GM18868 (cell line): ENCODE results near the gene SEMA4D.
"Not testable (repeated sequence)": the region's sequence is repeated elsewhere in the genome, so short reads cannot be mapped to it uniquely, and the experiment has no call there.

Source experiments
- ATAC-seq: cut with Tn5 transposase; IDR thresholded peaks from one replicate; pipeline ENCODE4 v1.9.1; 2021; ENCODE audit warnings: mild to moderate bottlenecking, moderate library complexity; ENCODE audit not compliant: unreplicated experiment

Gene SEMA4D

DNA sequence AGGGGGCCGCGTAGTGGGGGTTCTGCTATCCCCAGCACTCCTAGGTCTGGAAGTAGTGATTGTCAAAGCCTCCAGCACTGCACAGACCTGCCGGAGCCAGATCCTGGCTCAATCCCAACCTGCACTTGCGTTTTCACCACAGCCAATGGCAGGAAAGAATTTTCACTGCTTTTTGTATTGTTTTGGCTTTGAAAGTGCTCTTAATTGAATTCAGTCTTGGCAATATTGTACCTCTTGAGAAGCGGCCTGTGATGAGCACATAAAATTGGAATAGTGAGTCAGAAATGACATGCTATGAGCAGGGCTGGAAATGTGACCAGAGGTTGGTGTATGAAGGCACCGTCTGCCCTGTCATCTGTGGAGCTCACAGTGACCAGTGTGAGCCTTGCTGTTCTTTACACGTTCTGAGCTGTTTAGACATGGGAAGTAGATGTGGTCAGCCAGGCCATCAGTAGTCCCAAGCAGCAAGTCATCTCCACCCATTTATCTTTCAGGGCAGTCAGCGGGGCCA, 138.1 kb downstream of the SEMA4D start:
- no peak for ATAC-seq

DNA sequence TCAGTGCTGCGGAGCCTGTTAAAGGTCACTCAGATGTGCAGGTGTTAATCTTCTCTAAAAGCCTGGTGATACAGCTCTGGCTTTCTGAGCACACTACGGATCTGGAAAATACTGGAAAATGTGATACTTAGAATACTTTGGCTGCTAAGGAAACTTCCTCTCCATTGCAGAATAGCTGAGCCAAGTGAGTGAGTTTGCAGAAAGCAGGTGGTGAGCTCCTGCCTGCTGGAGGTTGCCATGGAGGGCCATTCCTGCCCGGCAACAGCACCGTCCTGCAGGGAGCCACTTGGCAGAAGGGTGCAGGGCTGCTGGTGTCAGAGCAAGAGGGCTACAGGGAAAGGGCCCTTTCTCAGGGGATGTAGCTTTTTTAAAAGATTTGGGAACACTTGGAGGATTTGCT, 138.9 kb downstream of the SEMA4D start:
- no peak for ATAC-seq

DNA sequence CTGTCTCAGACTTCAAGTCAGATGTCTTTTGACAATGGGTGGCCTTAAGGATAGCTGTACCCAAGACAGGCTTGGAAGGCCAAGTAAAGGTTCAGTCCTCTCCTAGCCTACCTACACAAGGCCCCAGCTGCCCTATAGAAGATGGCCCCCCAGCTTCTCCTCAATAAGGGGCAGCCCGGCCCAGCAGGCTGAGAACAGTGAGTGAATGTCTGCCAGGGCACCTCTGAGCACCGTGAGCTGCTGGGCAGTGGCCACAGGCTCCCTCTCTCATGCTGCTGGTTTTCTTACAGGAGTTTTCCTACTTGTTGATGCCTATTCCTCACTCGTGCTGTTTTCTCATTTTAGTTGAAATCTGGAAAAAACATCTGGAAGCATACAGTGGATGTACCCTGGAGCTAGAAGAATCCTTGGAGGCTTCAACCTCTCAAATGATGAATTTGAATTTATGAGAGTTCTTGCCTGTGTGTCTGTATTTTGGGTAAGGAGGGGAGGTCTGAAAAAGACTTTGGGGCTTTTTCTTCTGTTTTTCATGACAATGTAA, 139.5 kb downstream of the SEMA4D start:
- ATAC-seq = no peak

DNA sequence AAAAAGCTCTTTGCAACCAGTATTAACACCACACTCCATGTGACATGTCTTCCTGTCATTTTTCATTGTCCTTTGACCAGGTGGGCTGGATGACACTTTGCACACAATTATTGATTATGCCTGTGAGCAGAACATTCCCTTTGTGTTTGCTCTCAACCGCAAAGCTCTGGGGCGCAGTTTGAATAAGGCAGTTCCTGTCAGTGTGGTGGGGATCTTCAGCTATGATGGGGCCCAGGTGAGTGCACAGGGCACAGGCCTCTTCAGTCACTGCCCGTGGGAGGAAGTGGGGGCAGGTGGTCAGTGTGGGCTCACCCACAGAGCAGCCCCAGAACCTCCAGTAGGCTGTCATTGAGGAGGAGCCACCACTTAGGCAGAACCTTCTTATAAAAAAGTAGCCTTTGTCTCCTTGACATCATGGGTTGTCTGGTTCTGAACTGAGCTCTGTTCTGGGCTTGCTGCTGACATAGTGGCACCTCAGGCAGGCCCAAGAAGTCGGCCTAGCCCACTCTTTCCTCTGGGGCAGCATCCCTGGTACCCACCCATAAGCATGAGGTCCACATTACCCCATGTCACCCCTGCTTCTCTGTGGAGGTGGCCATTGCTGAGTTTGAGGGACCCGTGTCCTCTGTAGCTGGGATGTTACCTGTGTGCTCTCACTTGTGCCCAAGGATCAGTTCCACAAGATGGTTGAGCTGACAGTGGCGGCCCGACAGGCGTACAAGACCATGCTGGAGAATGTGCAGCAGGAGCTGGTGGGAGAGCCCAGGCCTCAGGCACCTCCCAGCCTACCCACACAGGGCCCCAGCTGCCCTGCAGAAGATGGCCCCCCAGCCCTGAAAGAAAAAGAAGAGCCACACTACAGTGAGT, 140.3 kb downstream of the SEMA4D start:
- no peak for ATAC-seq

DNA sequence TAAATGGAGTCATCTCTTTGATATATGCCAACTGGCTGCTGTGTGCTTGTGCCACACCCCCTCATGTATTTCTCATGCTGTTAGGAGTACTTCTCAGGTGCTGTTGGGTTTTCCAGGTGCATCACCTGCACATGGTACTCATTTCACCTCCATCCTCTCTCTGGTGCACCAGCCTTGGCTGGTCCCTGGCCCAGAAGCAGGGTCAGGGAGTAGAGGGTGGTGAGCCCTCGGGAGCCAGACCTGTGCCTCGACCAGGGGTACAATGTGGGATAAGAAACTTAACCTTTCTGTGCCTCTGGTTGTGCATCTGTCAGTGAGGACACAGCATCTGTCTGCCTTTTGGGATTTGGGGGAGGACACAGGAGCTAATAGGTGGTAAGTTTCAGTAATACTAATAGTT, 141.1 kb downstream of the SEMA4D start:
- no peak for ATAC-seq

DNA sequence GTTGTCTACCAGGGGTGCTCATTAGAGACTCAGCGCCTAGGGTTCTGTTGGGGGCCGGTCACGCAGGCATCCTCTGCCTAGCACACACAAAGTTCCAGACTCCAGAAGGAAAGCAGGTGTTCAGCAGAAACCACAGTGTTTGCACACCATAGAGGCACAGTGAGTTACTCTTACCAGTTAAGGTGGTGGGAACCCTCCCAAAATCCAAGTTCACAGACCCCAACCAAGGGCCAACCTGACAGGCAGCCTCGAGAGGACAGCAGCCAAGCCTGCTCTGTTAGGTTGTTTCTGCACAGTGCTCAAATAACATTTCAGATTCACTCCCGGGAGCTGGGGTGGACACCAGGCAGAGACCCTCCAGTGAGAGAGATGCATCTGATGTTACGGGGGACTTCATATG, 143.4 kb downstream of the SEMA4D start:
- no peak for ATAC-seq

DNA sequence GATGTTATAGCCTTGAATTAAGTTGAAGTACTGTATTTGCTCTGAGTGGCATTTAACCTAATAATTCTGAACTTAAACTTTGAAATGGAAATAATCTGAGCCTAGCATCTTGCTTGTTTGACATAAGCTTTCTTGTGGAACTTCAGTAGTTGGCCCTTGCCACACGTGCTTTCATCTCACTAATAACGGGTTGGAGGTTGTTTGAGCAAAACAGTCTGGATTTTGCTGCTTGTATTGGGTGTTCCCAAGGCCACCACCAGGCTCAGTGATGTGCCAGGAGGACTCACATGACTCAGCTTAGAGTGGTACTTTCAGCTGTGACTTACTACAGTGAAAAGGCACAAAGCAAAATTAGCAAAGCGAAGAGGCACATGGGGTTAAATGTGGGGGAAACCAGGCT, 143.9 kb downstream of the SEMA4D start:
- ATAC-seq = no peak

DNA sequence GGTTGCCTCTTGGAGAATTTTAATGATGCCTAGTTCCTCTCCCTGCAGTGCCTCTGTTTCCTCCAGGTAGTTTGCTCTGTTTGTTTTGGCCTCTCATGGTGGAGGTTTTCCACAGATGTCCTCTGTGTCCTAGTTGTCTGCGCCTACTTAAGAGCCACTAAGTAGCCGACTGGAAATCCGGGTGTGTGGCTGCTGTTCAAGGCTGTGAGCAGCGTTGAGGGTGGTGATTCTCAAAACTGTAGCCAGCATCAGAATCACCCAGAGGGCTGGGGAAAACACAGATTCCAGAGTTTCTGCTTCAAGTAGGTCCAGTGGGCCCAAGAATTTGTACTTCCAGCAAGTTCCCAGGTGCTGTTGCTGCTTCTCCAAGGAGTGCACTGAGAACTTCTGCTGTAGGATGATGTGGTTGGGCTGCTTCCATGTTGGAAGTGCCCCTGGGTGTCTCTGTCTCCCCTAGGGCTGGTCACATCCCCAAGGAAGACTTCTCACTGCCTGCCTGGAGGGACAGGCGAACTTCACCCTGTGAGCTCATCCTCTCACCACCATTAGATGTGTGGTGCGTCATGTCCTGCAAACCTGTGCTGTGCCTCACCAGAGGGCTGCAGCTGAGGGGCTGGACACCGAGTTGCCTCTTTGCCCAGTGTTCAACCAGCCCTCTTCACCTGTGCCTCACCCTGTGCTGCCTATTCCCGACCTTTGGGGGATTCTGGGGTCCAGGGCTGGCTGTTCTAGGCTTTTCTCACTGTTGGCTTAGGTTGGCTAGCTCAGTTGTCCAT, 144.9 kb downstream of the SEMA4D start:
- ATAC-seq = no peak

DNA sequence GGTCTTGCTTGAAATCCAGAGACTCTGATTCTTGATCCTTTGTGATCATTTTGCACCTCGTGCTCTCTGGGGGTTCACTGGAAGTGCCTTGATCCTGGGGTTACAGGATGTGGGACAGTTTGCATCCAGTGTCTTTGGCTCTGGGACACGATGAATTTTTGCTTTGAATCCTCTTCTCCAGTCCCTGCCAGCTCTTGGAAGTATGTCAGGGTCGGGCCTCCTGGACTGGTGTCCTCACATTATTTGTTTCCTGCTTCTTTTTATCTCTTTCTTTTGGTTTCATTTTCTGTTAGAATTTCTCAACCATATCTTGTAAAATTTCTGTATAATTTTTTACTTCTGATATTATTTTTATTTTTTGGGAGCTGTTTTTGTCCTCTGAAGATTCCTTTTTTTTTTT, 145.5 kb downstream of the SEMA4D start:
- ATAC-seq = no peak

DNA sequence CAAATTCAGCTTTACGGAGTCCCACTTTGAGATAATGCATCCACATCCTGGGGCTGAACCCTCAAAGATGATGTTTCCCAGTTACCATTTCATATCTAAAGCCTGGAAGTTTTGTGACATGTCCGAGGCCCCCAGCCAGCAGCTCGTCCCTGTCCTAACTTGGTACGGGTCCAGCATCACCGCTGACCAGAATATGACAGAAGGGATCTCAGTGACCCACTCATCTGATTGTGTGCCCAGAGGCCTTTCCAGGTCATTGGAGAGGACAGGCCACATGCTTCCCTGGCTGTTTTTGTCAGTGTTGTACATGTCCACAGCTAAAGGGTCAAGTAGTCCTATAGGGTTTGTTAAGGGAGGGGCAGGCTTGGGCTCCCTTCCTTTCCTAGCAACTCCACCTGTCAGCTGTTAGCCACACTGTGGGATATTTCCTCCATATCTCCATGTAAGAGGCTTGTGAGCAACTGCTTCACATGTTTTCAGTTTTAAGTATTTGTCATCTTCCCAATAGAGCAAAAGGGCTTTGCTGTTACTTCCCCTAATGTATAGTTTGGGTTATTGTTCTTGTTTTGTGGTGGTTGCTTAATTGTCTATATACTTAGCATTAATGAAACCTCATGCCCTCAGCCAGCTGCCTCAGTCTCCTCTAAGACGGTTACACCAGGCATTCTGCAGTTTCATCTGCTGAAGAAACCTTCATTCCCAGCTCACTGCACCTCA, 146.2 kb downstream of the SEMA4D start:
- no peak for ATAC-seq

DNA sequence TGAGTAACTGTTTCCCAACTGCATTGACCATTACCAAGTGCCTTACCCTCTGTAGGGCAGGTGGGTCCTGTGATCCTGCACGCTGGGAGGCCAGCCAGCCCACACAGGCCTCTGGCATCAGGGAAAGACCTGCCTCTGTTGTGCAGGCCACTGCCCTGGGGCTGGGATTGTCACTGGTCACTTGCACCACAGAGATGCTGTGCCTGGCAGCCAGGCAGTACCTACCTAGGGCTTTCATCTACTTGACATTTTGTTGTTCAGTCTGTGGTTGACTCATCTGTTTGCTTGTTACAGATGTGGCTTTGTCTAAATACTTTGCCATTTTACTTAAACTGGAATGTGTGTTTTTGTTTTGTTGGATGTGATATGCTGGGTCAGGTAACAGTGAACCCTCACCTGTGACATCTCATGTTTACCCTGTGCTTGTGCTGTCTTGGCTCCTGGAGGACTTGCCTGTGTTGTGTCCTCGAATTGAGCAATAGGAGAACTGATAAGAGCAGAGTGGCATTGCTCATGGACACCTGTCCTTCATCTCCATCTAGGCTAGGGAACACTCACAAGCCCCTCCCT, 146.8 kb downstream of the SEMA4D start:
- ATAC-seq = no peak

DNA sequence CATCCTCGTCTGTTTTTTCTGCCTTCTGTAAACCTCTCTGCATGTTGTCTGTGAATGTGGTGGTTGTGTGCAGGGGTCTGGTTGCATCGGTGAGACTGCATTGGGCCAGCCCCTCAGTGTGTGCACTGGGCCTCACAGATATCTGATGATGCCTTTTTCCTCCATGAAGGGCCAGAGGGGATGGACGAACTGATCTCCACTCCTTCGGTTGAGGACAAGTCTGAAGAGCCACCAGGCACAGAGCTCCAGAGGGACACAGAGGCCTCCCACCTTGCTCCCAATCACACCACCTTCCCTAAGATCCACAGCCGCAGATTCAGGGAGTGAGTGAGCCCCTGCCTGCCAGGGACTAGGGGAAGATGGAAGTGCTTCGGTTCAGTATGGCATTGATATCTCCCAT, 148.3 kb downstream of the SEMA4D start:
- no peak for ATAC-seq

DNA sequence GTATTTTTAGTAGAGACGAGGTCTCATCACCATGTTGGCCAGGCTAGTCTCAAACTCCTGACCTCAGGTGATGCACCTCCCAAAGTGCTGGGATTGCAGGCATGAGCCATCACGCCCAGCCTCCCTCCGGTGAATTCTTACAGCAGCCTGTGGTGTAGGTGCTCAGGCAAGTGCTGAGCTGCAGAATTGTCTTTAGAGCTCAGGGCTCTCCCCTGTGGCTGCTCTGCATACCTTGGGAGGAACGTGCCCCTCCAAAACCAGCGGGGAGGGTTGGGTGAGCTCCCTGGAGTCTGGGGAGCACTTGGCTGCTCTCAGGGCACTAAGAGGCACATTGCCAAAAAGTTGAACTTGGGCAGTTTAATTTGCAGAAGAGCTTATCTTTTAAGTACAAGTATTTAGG, 150.3 kb downstream of the SEMA4D start:
- no peak for ATAC-seq

DNA sequence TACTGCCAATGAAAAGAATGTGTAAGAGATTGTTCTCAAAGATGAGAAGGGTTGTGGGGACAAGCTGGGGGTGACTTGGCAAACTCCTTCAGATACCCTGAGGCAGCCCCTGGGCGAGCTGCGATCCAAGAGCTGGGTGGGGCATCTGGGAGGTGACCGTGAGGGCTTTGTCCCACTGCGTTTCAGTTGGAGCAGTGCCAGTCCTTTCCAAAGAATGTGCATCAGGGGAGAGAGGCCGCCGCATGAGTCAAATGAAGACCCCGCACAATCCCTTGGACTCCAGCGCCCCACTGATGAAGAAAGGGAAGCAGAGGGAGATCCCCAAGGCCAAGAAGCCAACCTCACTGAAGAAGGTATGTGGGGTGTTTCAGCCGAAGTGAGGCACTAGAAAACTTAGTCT, 151.2 kb downstream of the SEMA4D start:
- ATAC-seq = no peak

DNA sequence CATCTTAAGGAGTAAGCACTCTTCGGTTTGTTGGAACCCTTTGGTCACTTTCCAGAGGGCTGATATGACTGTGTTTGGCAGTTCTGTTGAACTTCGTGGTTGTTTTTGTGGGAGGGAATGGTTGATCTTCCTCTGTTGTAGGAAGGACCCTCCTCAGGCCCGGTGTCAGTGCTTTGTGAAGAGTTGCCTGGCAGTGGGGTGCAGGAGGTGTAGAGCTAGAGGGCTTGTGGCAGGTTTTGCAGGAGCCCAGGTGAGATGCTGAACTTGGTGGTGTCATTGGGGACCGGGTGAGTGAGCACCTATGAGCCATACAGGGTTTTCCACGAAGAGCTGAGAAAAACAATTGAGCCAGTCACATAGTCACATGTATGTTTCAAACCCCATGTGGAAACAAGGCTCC, 152.4 kb downstream of the SEMA4D start:
- no peak for ATAC-seq

DNA sequence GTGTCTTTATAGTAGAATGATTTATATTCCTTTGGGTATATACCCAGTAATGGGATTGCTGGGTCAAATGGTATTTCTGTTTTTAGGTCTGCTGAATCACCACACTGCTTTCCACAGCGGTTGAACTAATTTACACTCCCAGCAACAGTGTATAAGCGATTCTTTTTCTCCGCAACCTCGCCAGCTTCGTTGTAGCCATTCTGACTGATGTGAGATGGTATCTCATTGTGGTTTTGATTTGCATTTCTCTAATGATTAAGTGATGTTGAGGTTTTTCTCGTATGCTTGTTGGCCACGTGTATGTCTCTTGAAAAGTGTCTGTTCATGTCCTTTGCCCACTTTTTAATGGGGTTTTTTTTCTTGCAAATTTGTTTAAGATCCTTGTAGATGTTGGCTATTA, 154.1 kb downstream of the SEMA4D start:
- ATAC-seq = not testable (repeated sequence)

DNA sequence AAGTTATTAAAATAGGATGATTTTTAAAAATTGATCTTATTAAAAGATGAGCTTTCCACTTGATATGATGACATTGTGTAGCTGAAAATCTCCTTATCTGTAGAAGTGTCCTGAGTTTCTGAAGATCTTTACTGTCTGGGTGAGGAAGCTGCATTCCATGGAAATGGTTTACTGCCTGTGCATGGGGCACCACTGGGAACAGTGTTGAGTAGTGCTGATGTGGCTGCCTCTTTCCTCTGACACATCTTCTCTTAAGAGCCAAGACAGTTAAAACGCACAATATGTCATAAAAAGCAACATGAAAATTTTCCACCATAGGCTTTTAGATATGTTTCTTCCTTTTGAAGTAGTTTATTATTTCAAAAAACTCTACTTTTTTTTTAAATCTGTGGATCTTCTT, 155.0 kb downstream of the SEMA4D start:
- no peak for ATAC-seq

DNA sequence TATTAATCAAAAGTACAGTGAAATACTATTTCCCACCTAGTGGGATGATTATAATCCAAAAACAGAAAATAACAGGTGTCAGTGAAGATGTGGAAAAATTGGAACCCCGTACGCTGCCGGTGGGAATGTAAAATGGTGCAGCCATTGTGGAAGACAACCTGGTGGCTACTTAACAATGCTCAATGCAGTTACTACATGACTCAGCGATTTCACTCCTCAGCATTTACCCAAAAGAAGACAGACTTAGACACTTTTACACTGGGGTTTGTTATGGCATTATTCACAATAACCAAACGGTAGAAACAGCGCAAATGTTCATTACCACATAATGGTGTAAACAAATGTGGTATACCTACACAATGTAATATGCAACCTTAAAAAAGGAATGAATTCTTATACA, 155.7 kb downstream of the SEMA4D start:
- no peak for ATAC-seq

DNA sequence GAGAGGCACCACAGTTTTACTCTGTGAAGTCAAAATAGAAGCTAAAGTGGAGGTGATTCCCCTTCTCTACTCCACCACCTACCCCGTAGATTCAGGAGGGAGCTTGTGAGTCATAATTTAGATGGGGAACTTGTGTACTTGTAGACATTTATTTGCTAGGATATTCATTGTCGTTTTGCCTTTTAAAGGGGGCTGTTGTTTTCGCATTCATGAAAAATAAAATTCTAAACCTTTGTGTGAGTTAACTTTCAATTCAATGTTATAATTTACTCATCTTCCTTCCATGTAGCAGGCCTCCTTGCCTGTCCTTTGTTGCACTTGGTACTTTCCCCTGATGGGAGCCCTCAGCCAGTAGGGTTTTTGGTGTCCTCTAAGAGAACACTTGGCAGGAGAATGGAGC, 157.6 kb downstream of the SEMA4D start:
- peak; percentile 97 for ATAC-seq

DNA sequence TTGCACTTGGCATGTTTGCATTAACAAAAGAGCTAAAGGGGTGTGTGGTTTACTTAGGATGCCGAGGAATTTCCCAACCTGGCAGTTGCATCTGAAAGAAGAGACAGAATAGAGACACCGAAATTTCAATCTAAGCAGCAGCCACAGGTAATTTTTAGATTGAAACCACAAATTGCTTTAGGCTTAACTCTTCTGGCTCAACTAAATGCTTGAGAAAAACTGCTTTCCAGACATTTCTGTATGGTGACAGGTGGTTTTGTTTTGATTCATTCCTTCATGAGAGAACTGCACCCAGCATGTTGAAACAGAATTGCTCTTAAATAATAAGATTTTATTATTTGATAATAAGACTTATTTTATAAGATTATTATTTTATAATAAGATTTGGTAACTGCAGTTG, 158.1 kb downstream of the SEMA4D start:
- peak; percentile 46 for ATAC-seq

DNA sequence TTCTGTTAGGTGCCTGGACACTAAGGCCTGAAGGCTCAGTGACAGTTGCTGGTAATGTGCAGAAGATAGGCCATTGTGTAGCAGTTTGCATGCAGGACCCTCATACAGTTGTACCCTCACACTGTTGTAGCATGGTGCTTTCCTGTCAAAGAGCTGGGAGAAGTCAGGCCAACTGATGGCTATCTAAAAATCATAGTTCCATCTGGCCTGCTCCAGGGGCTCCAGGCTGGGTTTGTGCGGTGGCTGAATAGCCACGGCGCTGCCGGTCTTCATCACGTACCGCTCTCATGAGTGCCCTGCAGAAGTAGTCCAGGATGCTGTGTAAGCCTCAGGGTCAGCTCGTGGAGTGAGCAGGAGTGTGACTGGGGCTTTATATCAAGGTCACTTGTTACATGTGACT, 167.4 kb downstream of the SEMA4D start:
- no peak for ATAC-seq
